SIG-M5 treated with dmso at 0.1 percent for 504 hours (cell line): ENCODE measurements around the gene OPTC.

ENCODE experiments used
- DNase-seq: peaks from one replicate; lab custom pipeline; 2025; ENCODE audit not compliant: unreplicated experiment; lab: John Stamatoyannopoulos, UW

Gene OPTC

GRCh38 chr1:203490607-203491006 is 3.3 kb upstream of the OPTC start:
- DNase-seq, result no peak

DNA sequence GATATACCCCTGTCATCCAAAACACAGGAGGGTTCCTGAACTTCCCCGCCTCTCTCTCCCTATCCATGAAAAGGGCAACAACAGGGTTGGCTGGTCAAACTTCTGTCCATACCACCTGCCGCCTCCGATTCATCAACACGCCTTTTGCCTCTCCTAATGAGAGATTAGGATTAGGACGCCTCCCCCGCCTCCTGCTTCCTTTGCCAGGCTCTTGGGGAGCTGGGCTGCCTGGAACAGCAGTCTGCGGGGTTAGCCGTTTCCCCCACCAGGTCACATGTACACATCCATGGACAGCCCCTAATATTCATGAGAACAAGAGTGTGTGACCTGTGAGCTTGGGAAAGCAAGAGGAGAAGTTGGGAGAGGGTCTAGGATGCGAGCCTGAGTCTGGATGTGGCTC is 2.3 kb upstream of the OPTC start:
- no peak for DNase-seq

DNA sequence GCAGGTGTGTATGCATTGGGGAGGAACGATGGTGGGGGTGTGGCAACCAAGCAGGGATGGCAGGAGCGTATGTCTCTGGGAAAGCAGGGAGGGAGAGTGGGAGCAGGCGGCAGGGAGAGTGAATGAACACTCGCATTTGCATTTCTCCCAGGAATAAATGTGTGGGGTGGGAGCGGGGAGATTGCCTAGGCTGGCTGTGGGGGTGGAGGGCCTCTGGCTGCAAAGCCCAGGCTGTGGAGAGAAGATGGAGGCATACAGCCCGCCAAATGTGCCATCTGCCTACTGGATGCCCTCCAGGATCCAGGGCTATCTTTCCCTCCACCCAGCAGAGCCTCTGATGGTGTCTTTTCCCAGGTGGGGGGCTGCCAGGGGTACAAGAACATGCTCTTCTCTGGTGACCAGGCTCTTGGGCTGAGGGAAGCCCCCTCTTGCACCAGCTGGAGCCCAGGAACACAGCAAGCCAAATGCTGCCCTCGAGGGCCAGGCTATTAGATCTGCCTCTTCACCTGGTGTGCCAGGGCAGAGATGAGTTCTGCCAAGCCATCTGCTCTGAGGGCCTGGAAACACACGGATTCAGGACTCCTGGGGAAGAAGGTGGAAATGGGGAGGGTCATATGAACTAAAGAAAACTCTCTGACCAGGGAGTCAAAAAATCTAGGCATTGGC is 1.7 kb upstream of the OPTC start:
- DNase-seq, result no peak

DNA sequence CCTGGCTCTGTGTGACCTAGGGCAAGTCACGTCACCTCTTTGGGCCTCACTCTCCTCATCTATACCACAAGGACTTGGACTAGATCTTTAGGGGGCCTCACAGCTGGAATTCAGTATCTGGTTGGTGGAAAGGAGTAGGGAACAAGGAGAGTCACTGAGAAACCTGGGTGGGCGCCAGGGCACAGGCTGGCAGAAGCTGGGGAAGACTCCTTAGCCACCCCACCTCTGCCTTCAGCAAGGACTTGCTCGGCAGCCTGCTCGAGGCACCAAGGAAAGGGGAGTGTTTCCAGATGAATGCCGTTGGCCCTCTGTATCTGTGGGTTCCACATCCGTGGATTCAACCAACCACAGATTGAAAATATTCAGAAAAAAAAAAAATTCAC is 1.2 kb upstream of the OPTC start:
- no peak for DNase-seq

DNA sequence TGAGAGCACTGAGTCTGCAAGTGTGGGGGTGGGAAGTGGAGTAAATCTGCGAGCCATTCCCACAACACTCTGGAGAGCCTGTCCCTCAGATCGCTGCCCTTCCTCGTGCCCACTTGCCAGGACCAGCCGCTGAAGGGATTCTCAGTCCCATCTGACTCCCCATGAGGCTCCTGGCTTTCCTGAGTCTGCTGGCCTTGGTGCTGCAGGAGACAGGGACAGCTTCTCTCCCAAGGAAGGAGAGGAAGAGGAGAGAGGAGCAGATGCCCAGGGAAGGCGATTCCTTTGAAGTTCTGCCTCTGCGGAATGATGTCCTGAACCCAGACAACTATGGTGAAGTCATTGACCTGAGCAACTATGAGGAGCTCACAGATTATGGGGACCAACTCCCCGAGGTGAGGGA is 1.9 kb downstream of the OPTC start:
- no peak for DNase-seq

GRCh38 chr1:203497269-203497777 is 3.4 kb downstream of the OPTC start:
- no peak for DNase-seq

DNA sequence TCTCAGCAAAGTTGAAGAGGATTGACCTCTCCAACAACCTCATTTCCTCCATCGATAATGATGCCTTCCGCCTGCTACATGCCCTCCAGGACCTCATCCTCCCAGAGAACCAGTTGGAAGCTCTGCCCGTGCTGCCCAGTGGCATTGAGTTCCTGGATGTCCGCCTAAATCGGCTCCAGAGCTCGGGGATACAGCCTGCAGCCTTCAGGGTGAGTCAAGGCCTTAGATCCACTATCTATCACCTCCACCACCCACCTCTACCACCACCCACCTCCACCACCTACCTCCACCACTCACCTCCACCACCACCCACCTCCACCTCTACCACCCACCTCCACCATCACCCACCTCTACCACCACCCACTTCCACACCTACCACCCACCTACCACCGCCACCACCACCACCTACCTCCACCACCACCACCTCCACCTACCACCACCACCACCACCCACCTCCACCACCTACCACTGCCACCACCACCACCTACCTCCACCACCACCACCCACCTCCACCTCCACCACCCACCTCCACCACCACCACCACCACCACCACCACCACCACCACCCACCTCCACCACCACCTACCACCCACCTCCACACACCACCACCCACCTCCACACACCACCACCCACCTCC is 5.8 kb downstream of the OPTC start:
- no peak for DNase-seq

- no peak for DNase-seq
Measured at GRCh38 chr1:203500279-203500678, 6.3 kb downstream of the OPTC start.

GRCh38 chr1:203503836-203504235 is 9.9 kb downstream of the OPTC start:
- no peak for DNase-seq

- DNase-seq, result peak; percentile 85
Measured at GRCh38 chr1:203504400-203505250, 10.7 kb downstream of the OPTC start.

- DNase-seq, result no peak
Measured at GRCh38 chr1:203505526-203506204, 11.7 kb downstream of the OPTC start.

GRCh38 chr1:203506858-203507626 is 13.1 kb downstream of the OPTC start:
- no peak for DNase-seq

- no peak for DNase-seq
Measured at GRCh38 chr1:203507759-203508158, 13.8 kb downstream of the OPTC start.

GRCh38 chr1:203508463-203509073 is 14.6 kb downstream of the OPTC start:
- DNase-seq, result no peak

DNA sequence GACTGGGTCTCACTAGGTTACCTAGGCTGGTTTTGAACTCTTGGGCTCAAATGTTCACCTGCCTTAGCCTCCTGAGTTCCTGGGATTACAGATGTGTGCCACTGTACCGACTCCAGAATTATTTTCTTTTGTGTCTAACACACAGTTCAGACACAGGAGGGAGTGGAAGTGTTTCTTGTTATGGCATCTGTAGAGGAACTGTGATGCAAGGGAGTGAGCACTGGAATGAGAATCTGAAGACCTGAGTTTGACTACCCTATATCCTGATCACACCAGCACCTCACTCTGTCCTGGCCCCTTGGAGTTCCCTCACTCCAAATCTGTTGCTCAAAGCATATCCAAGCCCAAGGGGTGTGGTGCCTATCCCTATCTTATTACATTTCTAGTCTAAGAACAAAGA is 15.2 kb downstream of the OPTC start:
- DNase-seq, result no peak

DNA sequence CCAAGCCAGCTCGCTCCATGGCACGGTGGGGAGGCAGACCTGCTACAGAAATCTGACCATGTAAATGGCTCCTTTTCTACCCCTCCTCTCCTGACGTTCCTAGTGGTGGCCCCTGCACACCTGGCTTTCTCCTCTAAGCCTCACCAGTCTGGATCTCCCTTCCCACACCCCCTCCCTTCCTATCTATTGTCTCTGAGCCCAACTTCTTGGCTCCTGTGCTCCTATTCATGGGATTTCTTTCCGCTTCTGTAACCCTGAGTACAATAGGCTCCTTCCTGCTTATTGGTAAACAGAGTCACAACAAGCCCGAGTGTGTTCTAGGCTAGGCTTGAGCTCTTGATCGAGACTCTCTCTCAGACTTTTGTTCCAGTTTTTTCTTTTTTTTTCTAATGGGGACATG is 17.6 kb downstream of the OPTC start:
- DNase-seq, result no peak

DNA sequence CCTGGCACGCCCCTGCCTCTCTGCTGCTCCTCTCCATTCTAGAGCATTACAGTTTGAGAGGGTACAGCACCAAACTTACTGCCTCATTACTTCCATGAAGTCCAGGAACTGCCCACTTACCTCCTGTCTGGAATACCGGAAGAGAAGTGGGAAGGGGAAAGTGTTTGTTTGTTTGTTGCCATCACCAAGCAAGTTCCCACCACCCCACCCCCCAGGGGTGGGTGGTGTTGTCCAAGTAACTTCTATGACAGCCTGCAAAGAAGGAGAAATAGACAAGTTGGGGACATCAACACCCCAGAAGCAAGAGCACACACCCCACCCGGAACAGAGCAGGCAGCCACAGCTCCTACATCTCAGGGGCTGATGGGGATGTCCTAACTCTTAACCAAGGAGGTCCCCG is 18.0 kb downstream of the OPTC start:
- DNase-seq, result no peak

DNA sequence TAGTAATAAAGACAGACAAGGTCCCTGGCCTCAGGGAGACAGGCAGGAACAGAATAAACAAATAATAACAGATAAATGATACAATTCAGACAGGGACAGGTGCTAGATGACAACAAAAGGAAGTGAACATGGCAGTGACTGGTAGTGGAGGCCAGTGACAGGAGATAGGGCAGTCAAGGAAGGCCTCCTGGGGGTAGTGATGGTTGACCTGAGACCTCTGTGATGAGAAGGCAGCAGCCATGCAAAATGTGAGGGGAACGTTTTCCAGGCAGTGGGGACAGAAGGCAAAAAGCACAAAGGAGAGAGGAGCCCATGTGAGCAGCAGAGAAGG is 18.5 kb downstream of the OPTC start:
- no peak for DNase-seq

DNA sequence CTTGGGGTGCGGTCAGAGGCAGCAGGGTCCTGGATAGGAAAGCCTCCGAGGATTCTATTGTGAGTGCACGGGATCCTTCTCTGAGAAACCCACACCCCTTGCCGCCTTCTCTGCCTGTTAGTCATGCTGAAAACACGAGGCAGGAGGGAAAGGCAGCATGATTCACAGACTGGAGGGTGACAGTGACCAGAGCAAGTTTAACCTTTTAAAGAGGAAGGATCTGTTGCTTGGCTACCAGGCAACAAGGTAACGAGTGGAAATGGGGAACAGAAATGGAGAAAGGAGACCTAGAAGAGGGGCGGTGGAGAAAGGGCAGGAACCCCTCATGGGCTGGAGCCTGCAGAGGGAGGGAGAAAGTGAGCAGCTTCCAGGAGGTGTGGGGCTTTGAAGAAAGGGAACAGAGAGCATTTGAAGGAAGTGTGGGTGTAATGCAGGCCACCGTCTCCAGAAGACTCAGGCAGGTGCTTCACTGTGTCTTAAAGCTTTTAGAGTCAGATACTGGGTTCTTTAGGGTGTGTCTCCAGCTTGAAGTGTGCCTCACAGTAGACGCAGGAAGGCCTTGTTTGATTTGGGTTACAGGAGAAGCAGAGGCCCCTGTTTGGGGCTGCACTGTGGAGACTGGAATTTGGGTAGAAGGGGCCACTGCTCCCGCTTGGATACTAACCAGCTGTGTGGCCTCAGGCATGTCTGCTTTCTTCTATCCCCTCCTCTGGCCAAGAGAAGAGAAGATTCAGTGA is 19.1 kb downstream of the OPTC start:
- DNase-seq, result peak; percentile 94

DNA sequence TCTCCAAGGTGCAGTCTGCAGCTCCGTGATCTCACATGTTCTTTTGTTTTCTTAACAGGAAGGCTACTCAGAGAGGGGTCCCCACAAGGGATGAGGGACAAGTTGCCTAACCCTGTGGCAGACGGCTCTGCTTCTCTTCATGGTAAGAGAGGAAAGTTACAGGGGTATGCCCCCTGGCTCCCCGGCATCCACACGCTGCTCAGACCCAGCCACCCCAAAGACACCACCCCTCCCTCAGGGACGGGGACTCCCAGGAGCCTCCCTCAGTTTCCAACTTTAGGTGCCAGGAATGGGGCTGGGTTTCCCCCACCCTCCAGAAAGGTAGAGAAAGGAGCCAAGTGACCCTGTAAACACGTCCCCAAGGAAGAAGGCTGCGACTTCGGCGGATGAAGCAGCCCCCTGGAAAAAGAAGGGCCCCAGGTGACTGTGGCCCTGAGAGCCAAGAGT is 19.7 kb downstream of the OPTC start:
- no peak for DNase-seq
